Muscle of back (tissue), 13 donors: Measurements from ENCODE around the gene PRKCB. TPM values are rescaled to one million over a fixed set of nuclear protein-coding genes. Genes with fewer than 3 reads are reported as not detected.

Experiments
- DNase-seq, 3 donors: peaks; one replicate each; pipeline versions ENCODE4 v3.0.0 to v3.0.0-alpha.2; 2013
- long read RNA-seq, 9 donors: transcript quantifications; one replicate each; lab custom pipeline, GENCODE V29; 2026
- polyA plus RNA-seq, 10 donors: library from polyadenylated mRNA; unstranded; fragments of 120-200 nt; gene quantifications; one replicate each; pipeline ENCODE4 v1.2.1, GENCODE V29; 2013; ENCODE audit not compliant: insufficient read length in 10 of 10

PRKCB gene
- polyA plus RNA-seq, result 1 to 10 TPM; 1.2 to 3.6 (median 1.7) TPM
- long read RNA-seq, donor 1, result 0 reads
- long read RNA-seq, donor 2, result 0 reads
- long read RNA-seq, donor 3, result 0 reads
- long read RNA-seq, donor 4, result 0 reads
- long read RNA-seq, donor 5, full-length matches to known transcripts, result 1 of 1 reads
- long read RNA-seq, donor 5, partial matches to known transcripts, result 0 of 1 reads
- long read RNA-seq, donor 5, other reads (novel, unspliced or antisense), result 0 of 1 reads
- long read RNA-seq, donor 6, result 0 reads
- long read RNA-seq, donor 7, result 0 reads
- long read RNA-seq, donor 8, result 0 reads
- long read RNA-seq, donor 9, result 0 reads

- peak; percentile 24 to 77 (median 71) for DNase-seq
Observed at GRCh38 chr16:23835390-23836077, at the start of gene PRKCB. Gene PRKCB (plus strand): TSS chr16:23835983.

- DNase-seq, result no peak
Observed at GRCh38 chr16:23786964-23787561, 48.7 kb upstream of the PRKCB start.

GRCh38 chr16:23788685-23789084, 47.1 kb upstream of the PRKCB start:
- no peak for DNase-seq

GRCh38 chr16:23795378-23795777, 40.4 kb upstream of the PRKCB start:
- DNase-seq, result no peak

GRCh38 chr16:23796941-23797340, 38.8 kb upstream of the PRKCB start:
- DNase-seq, result no peak

GRCh38 chr16:23801378-23801777, 34.4 kb upstream of the PRKCB start:
- peak; percentile 18 to 45 (median 41) for DNase-seq

- DNase-seq, result no peak
Observed at GRCh38 chr16:23802776-23803175, 33.0 kb upstream of the PRKCB start.

GRCh38 chr16:23803591-23804123, 32.1 kb upstream of the PRKCB start:
- peak in 1 of 3 donors; percentile 15 for DNase-seq

- peak in 1 of 3 donors; percentile 4 for DNase-seq
Observed at GRCh38 chr16:23807028-23807427, 28.8 kb upstream of the PRKCB start.

- DNase-seq, result no peak
Observed at GRCh38 chr16:23821467-23821866, 14.3 kb upstream of the PRKCB start.

- DNase-seq, result no peak
Observed at GRCh38 chr16:23821875-23822688, 13.7 kb upstream of the PRKCB start.

GRCh38 chr16:23823475-23824384, 12.1 kb upstream of the PRKCB start:
- DNase-seq, result no peak

GRCh38 chr16:23824909-23825308, 10.9 kb upstream of the PRKCB start:
- DNase-seq, result no peak

GRCh38 chr16:23826528-23827045, 9.2 kb upstream of the PRKCB start:
- DNase-seq, result peak in 1 of 3 donors; percentile 12

- no peak for DNase-seq
Observed at GRCh38 chr16:23827057-23827456, 8.7 kb upstream of the PRKCB start.

- no peak for DNase-seq
Observed at GRCh38 chr16:23829454-23829853, 6.3 kb upstream of the PRKCB start.

GRCh38 chr16:23830276-23830675, 5.5 kb upstream of the PRKCB start:
- DNase-seq, result no peak

- no peak for DNase-seq
Observed at GRCh38 chr16:23832882-23833281, 2.9 kb upstream of the PRKCB start.

- no peak for DNase-seq
Observed at GRCh38 chr16:23833504-23833903, 2.3 kb upstream of the PRKCB start.

GRCh38 chr16:23833960-23834685, 1.7 kb upstream of the PRKCB start:
- no peak for DNase-seq
